K562 (cell line): Measurements from ENCODE around the gene KCP. TPM values are rescaled to one million over a fixed set of nuclear protein-coding genes. Genes with fewer than 3 reads are reported as not detected.

Source experiments
- CEBPB ChIP-seq: fragments of 450-650 bp; IDR thresholded peaks from 2 replicates; pipeline ENCODE4 v1.6.1; 2016; ENCODE audit warnings: missing genetic modification characterization, missing compliant biosample characterization
- DIDO1 ChIP-seq: fragments of 450-650 bp; IDR thresholded peaks from 2 replicates; pipeline ENCODE4 v1.6.1; 2016; ENCODE audit warnings: low read depth, missing biosample characterization, missing genetic modification characterization
- HMGXB4 ChIP-seq: sonication (generic); formaldehyde crosslinking; IDR thresholded peaks from 2 replicates; pipeline ENCODE4 v1.8.1; 2023; ENCODE audit warnings: mild to moderate bottlenecking, missing genetic modification reagents
- KAT8 ChIP-seq: fragments of 450-650 bp; IDR thresholded peaks from 2 replicates; pipeline ENCODE4 v1.6.1; 2016; ENCODE audit warnings: low read depth, mild to moderate bottlenecking
- KHSRP ChIP-seq: fragments of 450-650 bp; IDR thresholded peaks from 2 replicates; pipeline ENCODE4 v1.6.1; 2017
- MCM2 ChIP-seq: fragments of 450-650 bp; IDR thresholded peaks from 2 replicates; pipeline ENCODE4 v1.6.1; 2017; ENCODE audit warnings: low read depth, mild to moderate bottlenecking
- MTA3 ChIP-seq: fragments of 450-650 bp; formaldehyde crosslinking; IDR thresholded peaks from 2 replicates; pipeline ENCODE4 v1.6.1; 2017; ENCODE audit warnings: mild to moderate bottlenecking, borderline replicate concordance
- PHB2 ChIP-seq: fragments of 450-650 bp; IDR thresholded peaks from 2 replicates; pipeline ENCODE4 v1.6.1; 2017; ENCODE audit warnings: low read depth
- POLR2G ChIP-seq: fragments of 200-400 bp; formaldehyde crosslinking; IDR thresholded peaks from 2 replicates; pipeline ENCODE4 v1.6.1; 2017; ENCODE audit warnings: low read depth, mild to moderate bottlenecking, antibody characterized with exemption, low read length, moderate library complexity
- RBM22 ChIP-seq: fragments of 200-400 bp; formaldehyde crosslinking; IDR thresholded peaks from 2 replicates; pipeline ENCODE4 v1.6.1; 2018; ENCODE audit warnings: low read length, low read depth; ENCODE audit not compliant: poor library complexity, severe bottlenecking
- RBM25 ChIP-seq: fragments of 200-400 bp; formaldehyde crosslinking; IDR thresholded peaks from 2 replicates; pipeline ENCODE4 v1.6.1; 2018; ENCODE audit warnings: low read length, low read depth, moderate library complexity; ENCODE audit not compliant: severe bottlenecking
- RNF2 ChIP-seq: sonication (generic); IDR thresholded peaks from 2 replicates; pipeline ENCODE4 v1.6.1; 2016
- SLC30A9 ChIP-seq: fragments of 250-450 bp; sonication (Bioruptor Pico); IDR thresholded peaks from 2 replicates; pipeline ENCODE4 v1.8.0; 2022; ENCODE audit warnings: mild to moderate bottlenecking, moderate library complexity
- ZC3H11A ChIP-seq: IDR thresholded peaks from 2 replicates; pipeline ENCODE4 v1.6.1; 2012; ENCODE audit warnings: low read depth, low read length, improper control_type of control experiment
- ZFPM2 ChIP-seq: fragments of 250-450 bp; sonication (Bioruptor Pico); IDR thresholded peaks from 2 replicates; pipeline ENCODE4 v1.5.1; 2022; ENCODE audit warnings: mild to moderate bottlenecking
- ZNF785 ChIP-seq: fragments of 250-450 bp; sonication (Bioruptor Pico); IDR thresholded peaks from 2 replicates; pipeline ENCODE4 v1.4.0; 2020; ENCODE audit warnings: mild to moderate bottlenecking
- polyA plus RNA-seq, 8 experiments: library from polyadenylated mRNA; depleted of rRNA in 4 of 8; stranded (reverse) in 5 of 8; unstranded in 3 of 8; fragments of >200 nt; fragmentation: Nextera tagmentation in 2 of 8; fragmentation: Illumina TruSeq in 1 of 8; extraction: Ambion mirVana in 2 of 8; extraction: Trizol in 1 of 8; gene quantifications; 2 replicates each; pipeline versions ENCODE4 v1.2.1 to v1.2.3, GENCODE V29; 2011 to 2014; ENCODE audit warnings: inconsistent platforms in 1 of 8, missing spikeins in 1 of 8
- total RNA-seq, 7 experiments: library from RNA; depleted of rRNA in 6 of 7; stranded (reverse); fragments of >200 nt in 6 of 7; fragmentation: Illumina TruSeq in 2 of 7; extraction: Trizol in 2 of 7; gene quantifications; 2 replicates each; pipeline versions ENCODE4 v1.2.1 to v1.2.3, GENCODE V29; 2011 to 2021; ENCODE audit warnings: low replicate concordance in 1 of 7
- TF ChIP-seq, protein P1 (sequence below): IDR thresholded peaks from 2 replicates; pipeline ENCODE4 v1.6.1; 2011; ENCODE audit warnings: borderline replicate concordance, low read depth, mild to moderate bottlenecking, moderate library complexity, low read length; ENCODE audit not compliant: insufficient read depth, poor library complexity, severe bottlenecking
- TF ChIP-seq, protein P2 (sequence below): sonication (generic); formaldehyde crosslinking; IDR thresholded peaks from 2 replicates; pipeline ENCODE4 v1.8.0; 2022; ENCODE audit warnings: mild to moderate bottlenecking, missing genetic modification reagents, borderline replicate concordance
- TF ChIP-seq, protein P3 (sequence below): sonication (generic); formaldehyde crosslinking; IDR thresholded peaks from 2 replicates; pipeline ENCODE4 v1.8.0; 2022; ENCODE audit warnings: mild to moderate bottlenecking, missing genetic modification reagents

Gene KCP
- total and polyA plus RNA-seq, 9 of the 15 experiments (the other 6 are each of a cell fraction or from before 2014, with no cell fraction given): 0.06 to 0.17 (median 0.12) TPM; not detected in 3

DNA sequence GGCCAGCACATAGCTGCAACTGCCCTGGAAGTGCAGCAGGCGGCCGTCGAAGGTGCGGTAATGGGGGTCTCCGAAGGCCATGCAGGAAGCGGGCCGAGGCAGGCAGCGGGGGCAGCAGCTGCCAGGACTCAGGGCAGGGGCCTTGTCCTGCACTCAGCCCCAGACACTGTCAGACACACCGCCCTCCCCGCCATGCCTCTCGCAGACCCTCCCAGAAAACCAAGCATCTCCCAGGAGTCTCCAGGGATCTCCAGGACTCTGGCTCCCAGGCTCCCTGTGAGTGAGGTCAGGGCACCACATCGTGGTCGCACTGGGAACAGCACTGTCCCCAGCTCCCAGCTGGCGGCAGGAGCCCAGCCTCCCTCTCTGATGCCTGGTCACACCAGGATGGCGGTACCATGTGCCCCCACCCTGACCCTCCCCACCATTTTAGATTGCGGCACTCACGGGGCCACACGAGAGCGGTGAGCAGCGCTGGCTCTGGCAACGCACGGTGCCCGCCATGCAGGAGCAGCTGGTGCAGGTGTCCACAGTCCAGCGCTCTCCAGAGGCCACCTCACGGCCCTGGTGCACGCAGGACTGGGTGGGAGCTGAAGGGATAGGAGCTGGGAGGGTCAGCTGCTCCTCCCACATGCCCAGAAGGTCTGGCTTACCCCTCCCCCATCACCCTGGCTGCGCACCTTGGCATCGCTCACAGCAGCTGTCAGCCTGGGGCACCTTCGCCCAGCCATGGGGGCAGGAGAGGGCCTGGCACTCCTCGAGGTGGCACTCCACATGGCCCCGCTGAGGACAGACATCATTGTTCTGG is 30.4 kb downstream of the KCP start (continued):
- TF ChIP-seq, protein P1, sequence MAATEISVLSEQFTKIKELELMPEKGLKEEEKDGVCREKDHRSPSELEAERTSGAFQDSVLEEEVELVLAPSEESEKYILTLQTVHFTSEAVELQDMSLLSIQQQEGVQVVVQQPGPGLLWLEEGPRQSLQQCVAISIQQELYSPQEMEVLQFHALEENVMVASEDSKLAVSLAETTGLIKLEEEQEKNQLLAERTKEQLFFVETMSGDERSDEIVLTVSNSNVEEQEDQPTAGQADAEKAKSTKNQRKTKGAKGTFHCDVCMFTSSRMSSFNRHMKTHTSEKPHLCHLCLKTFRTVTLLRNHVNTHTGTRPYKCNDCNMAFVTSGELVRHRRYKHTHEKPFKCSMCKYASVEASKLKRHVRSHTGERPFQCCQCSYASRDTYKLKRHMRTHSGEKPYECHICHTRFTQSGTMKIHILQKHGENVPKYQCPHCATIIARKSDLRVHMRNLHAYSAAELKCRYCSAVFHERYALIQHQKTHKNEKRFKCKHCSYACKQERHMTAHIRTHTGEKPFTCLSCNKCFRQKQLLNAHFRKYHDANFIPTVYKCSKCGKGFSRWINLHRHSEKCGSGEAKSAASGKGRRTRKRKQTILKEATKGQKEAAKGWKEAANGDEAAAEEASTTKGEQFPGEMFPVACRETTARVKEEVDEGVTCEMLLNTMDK: no peak
- TF ChIP-seq RBM25: no peak
- TF ChIP-seq KHSRP: no peak
- TF ChIP-seq ZNF785 (CRISPR knock-in tag): no peak
- TF ChIP-seq DIDO1 (tag): no peak
- peak; percentile 64; the same call in 1 of the 2 replicates for TF ChIP-seq MTA3
- TF ChIP-seq CEBPB (tag): no peak
- TF ChIP-seq HMGXB4: no peak
- no peak for TF ChIP-seq RNF2
- TF ChIP-seq ZFPM2: no peak
- no peak for TF ChIP-seq POLR2G
- no peak for TF ChIP-seq PHB2
- TF ChIP-seq SLC30A9 (CRISPR knock-in tag): no peak
- TF ChIP-seq, protein P2, sequence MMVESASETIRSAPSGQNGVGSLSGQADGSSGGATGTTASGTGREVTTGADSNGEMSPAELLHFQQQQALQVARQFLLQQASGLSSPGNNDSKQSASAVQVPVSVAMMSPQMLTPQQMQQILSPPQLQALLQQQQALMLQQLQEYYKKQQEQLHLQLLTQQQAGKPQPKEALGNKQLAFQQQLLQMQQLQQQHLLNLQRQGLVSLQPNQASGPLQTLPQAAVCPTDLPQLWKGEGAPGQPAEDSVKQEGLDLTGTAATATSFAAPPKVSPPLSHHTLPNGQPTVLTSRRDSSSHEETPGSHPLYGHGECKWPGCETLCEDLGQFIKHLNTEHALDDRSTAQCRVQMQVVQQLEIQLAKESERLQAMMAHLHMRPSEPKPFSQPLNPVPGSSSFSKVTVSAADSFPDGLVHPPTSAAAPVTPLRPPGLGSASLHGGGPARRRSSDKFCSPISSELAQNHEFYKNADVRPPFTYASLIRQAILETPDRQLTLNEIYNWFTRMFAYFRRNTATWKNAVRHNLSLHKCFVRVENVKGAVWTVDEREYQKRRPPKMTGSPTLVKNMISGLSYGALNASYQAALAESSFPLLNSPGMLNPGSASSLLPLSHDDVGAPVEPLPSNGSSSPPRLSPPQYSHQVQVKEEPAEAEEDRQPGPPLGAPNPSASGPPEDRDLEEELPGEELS (CRISPR knock-in tag): no peak
- no peak for TF ChIP-seq MCM2
- no peak for TF ChIP-seq KAT8
- no peak; the same call in 1 of the 2 replicates for TF ChIP-seq ZC3H11A
- no peak for TF ChIP-seq RBM22
- TF ChIP-seq, protein P3, sequence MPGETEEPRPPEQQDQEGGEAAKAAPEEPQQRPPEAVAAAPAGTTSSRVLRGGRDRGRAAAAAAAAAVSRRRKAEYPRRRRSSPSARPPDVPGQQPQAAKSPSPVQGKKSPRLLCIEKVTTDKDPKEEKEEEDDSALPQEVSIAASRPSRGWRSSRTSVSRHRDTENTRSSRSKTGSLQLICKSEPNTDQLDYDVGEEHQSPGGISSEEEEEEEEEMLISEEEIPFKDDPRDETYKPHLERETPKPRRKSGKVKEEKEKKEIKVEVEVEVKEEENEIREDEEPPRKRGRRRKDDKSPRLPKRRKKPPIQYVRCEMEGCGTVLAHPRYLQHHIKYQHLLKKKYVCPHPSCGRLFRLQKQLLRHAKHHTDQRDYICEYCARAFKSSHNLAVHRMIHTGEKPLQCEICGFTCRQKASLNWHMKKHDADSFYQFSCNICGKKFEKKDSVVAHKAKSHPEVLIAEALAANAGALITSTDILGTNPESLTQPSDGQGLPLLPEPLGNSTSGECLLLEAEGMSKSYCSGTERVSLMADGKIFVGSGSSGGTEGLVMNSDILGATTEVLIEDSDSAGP (CRISPR knock-in tag): no peak
